RWPE1 (cell line): ENCODE data around the gene CBLN3.

Experiments used
- CTCF ChIA-PET: fragments of 350-600 bp; sonication (Branson Sonifier 250); formaldehyde crosslinking; extraction: SDS; loops from one replicate; lab custom pipeline; 2021; lab: Yijun Ruan, JAX
- POLR2A ChIA-PET: fragments of 400-600 bp; formaldehyde crosslinking; extraction: SDS; loops from one replicate; lab custom pipeline; 2020; ENCODE audit warnings: antibody characterized with exemption; ENCODE audit not compliant: low non-redundant PET; lab: Yijun Ruan, JAX
- DNase-seq: peaks from one replicate; pipeline ENCODE4 v3.0.0; 2012; ENCODE audit warnings: low spot score
- H3K27ac ChIP-seq: fragments of 450-650 bp; 2 replicates; pipeline ENCODE4 v1.5.1; 2017
- CTCF ChIP-seq: fragments of 450-650 bp; conservative IDR thresholded peaks from 2 replicates; pipeline ENCODE4 v1.5.1; 2017; ENCODE audit warnings: low read depth, mild to moderate bottlenecking

CBLN3 gene

GRCh38 chr14:24385524-24385923, 43.9 kb downstream of the CBLN3 start:
- CTCF ChIA-PET = interaction anchor here (1.0 kb wide), 1 partner anchor 52 kb away, joined by 3 read pairs; no protein-coding TSS in a partner anchor
- TF ChIP-seq CTCF = no peak
- no peak for DNase-seq
- H3K27ac ChIP-seq = no peak overlapping the region
- POLR2A ChIA-PET = interaction anchor here (0.6 kb wide), 1 partner anchor 77 kb away, joined by 3 read pairs; no protein-coding TSS in a partner anchor

- no peak for TF ChIP-seq CTCF
- no peak for DNase-seq
- ChIA-PET CTCF (no interaction called here), POLR2A (no interaction called here)
- H3K27ac ChIP-seq = no peak overlapping the region
Measured at GRCh38 chr14:24384169-24384568, 45.3 kb downstream of the CBLN3 start.

GRCh38 chr14:24382064-24382371, 47.5 kb downstream of the CBLN3 start:
- no peak for DNase-seq
- ChIA-PET POLR2A (no interaction called here), CTCF (no interaction called here)
- TF ChIP-seq CTCF = no peak
- H3K27ac ChIP-seq = no peak overlapping the region

GRCh38 chr14:24381363-24382063, 48.0 kb downstream of the CBLN3 start:
- CTCF ChIA-PET = no interaction called here
- TF ChIP-seq CTCF = no peak
- H3K27ac ChIP-seq = no peak overlapping the region
- POLR2A ChIA-PET = no interaction called here
- no peak for DNase-seq

- DNase-seq = no peak
- no peak overlapping the region for H3K27ac ChIP-seq
- POLR2A ChIA-PET = no interaction called here
- TF ChIP-seq CTCF = no peak
- CTCF ChIA-PET = no interaction called here
Measured at GRCh38 chr14:24379907-24380730, 49.3 kb downstream of the CBLN3 start.

GRCh38 chr14:24378981-24379906, 50.2 kb downstream of the CBLN3 start:
- POLR2A ChIA-PET = no interaction called here
- CTCF ChIA-PET = no interaction called here
- DNase-seq = no peak
- no peak for TF ChIP-seq CTCF
- H3K27ac ChIP-seq = no peak overlapping the region
